HCT116 (cell line): ENCODE results near the gene PROSER2.

ENCODE experiments used
- EZH2 ChIP-seq: fragments of 200-600 bp; sonication (generic); IDR thresholded peaks from 2 replicates; pipeline ENCODE4 v1.6.1; 2017; ENCODE audit warnings: antibody characterized with exemption, mixed run types
- JUND ChIP-seq: IDR thresholded peaks from 2 replicates; pipeline ENCODE4 v1.6.1; 2012
- POLR2A ChIP-seq: IDR thresholded peaks from 2 replicates; pipeline ENCODE4 v1.7.0; 2011; ENCODE audit warnings: borderline replicate concordance; ENCODE audit not compliant: insufficient read depth, insufficient read length; ENCODE audit errors: extremely low read depth
- POLR2AphosphoS5 ChIP-seq: IDR thresholded peaks from 2 replicates; pipeline ENCODE4 v1.6.1; 2011; ENCODE audit warnings: mild to moderate bottlenecking, low read depth, low read length, moderate library complexity
- ZNF274 ChIP-seq: fragments of 200-500 bp; sonication (Bioruptor generic); IDR thresholded peaks from 2 replicates; pipeline ENCODE4 v1.6.1; 2014; ENCODE audit warnings: mild to moderate bottlenecking, low read depth, low read length, inconsistent platforms
- TF ChIP-seq, protein P1 (sequence below), 3 experiments: fragments of 200-600 bp in 1 of 3; sonication (generic) in 1 of 3; IDR thresholded peaks in 2 of 3; conservative IDR thresholded peaks in 1 of 3; 2 replicates each; pipeline ENCODE4 v1.5.1; 2012 to 2017; ENCODE audit warnings: low read depth in 2 of 3, low read length in 2 of 3, antibody characterized with exemption in 1 of 3, borderline replicate concordance in 1 of 3, control low read depth in 1 of 3, mild to moderate bottlenecking in 1 of 3, mixed read lengths in 1 of 3, mixed run types in 1 of 3, moderate library complexity in 1 of 3; ENCODE audit not compliant: insufficient read depth in 1 of 3
- TF ChIP-seq, protein P2 (sequence below): IDR thresholded peaks from 2 replicates; pipeline ENCODE4 v1.6.1; 2012
- TF ChIP-seq, protein P3 (sequence below): IDR thresholded peaks from 2 replicates; pipeline ENCODE4 v1.6.1; 2012

DNA sequence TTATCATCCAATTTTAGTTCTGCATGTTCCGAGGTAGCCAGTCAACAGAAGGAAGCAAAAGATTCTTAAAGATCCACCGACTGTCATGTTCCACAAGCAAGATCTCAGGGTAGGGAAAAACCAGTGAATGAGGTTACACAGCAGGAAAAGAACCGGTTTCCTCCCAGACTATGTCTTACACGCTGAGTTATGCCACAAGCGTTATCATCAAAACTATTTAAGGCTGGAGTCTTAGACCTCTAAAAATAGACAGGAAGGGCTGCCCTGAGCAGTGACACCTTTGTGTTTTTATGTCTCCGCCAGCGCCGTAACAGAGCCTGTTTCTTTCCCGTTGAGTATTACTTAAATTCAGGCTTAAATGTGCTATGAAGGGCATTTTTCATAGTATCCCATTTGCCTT, 48.3 kb downstream of the PROSER2 start:
- TF ChIP-seq, protein P1, sequence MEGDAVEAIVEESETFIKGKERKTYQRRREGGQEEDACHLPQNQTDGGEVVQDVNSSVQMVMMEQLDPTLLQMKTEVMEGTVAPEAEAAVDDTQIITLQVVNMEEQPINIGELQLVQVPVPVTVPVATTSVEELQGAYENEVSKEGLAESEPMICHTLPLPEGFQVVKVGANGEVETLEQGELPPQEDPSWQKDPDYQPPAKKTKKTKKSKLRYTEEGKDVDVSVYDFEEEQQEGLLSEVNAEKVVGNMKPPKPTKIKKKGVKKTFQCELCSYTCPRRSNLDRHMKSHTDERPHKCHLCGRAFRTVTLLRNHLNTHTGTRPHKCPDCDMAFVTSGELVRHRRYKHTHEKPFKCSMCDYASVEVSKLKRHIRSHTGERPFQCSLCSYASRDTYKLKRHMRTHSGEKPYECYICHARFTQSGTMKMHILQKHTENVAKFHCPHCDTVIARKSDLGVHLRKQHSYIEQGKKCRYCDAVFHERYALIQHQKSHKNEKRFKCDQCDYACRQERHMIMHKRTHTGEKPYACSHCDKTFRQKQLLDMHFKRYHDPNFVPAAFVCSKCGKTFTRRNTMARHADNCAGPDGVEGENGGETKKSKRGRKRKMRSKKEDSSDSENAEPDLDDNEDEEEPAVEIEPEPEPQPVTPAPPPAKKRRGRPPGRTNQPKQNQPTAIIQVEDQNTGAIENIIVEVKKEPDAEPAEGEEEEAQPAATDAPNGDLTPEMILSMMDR (IDR thresholded peaks at IDR 0.05 in 2 of 3, conservative IDR thresholded peaks at IDR 0.05 in 1 of 3; ENCODE audit: borderline replicate concordance in 1 of 3, insufficient read depth in 1 of 3, low read depth in 2 of 3, low read length in 2 of 3): no peak
- TF ChIP-seq EZH2: no peak
- TF ChIP-seq ZNF274: no peak
- TF ChIP-seq POLR2AphosphoS5: no peak
- TF ChIP-seq JUND: no peak
- TF ChIP-seq, protein P2, sequence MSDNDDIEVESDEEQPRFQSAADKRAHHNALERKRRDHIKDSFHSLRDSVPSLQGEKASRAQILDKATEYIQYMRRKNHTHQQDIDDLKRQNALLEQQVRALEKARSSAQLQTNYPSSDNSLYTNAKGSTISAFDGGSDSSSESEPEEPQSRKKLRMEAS: no peak
- TF ChIP-seq, protein P3, sequence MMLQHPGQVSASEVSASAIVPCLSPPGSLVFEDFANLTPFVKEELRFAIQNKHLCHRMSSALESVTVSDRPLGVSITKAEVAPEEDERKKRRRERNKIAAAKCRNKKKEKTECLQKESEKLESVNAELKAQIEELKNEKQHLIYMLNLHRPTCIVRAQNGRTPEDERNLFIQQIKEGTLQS: no peak
- no peak for TF ChIP-seq POLR2A
